Measurements from ENCODE around the gene LNX1.

- TF ChIP-seq CTCF (IDR thresholded peaks at IDR 0.05 in 2 of 3, conservative IDR thresholded peaks at IDR 0.05 in 1 of 3; ENCODE audit: control insufficient read depth in 2 of 3, extremely low read depth in 1 of 3, insufficient read depth in 1 of 3, low read depth in 3 of 3, low read length in 3 of 3) (no peak), CREM (IDR thresholded peaks at IDR 0.05; ENCODE audit: low read depth) (no peak)
- TF ChIP-seq, protein P1, sequence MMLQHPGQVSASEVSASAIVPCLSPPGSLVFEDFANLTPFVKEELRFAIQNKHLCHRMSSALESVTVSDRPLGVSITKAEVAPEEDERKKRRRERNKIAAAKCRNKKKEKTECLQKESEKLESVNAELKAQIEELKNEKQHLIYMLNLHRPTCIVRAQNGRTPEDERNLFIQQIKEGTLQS (IDR thresholded peaks at IDR 0.05; ENCODE audit: borderline replicate concordance, extremely low read depth, low read depth, low read length): no peak
- TF ChIP-seq, protein P2, sequence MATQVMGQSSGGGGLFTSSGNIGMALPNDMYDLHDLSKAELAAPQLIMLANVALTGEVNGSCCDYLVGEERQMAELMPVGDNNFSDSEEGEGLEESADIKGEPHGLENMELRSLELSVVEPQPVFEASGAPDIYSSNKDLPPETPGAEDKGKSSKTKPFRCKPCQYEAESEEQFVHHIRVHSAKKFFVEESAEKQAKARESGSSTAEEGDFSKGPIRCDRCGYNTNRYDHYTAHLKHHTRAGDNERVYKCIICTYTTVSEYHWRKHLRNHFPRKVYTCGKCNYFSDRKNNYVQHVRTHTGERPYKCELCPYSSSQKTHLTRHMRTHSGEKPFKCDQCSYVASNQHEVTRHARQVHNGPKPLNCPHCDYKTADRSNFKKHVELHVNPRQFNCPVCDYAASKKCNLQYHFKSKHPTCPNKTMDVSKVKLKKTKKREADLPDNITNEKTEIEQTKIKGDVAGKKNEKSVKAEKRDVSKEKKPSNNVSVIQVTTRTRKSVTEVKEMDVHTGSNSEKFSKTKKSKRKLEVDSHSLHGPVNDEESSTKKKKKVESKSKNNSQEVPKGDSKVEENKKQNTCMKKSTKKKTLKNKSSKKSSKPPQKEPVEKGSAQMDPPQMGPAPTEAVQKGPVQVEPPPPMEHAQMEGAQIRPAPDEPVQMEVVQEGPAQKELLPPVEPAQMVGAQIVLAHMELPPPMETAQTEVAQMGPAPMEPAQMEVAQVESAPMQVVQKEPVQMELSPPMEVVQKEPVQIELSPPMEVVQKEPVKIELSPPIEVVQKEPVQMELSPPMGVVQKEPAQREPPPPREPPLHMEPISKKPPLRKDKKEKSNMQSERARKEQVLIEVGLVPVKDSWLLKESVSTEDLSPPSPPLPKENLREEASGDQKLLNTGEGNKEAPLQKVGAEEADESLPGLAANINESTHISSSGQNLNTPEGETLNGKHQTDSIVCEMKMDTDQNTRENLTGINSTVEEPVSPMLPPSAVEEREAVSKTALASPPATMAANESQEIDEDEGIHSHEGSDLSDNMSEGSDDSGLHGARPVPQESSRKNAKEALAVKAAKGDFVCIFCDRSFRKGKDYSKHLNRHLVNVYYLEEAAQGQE (IDR thresholded peaks at IDR 0.05; ENCODE audit: low read depth, low read length): no peak
Observed at GRCh38 chr4:53547983-53548382, 43.3 kb downstream of the LNX1 start.

All from GM12878 (cell line).